Endothelial cell of umbilical vein (primary cell): Measurements from ENCODE around the gene COG2. TPM values are rescaled to one million over a fixed set of nuclear protein-coding genes. Genes with fewer than 3 reads are reported as not detected.

Experiments used
- BruUV-seq: library from RNA; stranded (reverse); fragments of 400-500 nt; replicated peaks from 2 replicates; lab custom pipeline; 2021; lab: Mats Ljungman, UMichigan
- CTCF ChIA-PET: fragments of 300-600, 350-600 bp; sonication (Branson Sonifier 250); formaldehyde crosslinking; loops from one replicate; lab custom pipeline; 2021; ENCODE audit warnings: antibody characterized with exemption, inconsistent platforms; lab: Charles Lee
- POLR2A ChIA-PET: fragments of 300-600, 350-600 bp; sonication (Branson Sonifier 250); formaldehyde crosslinking; loops from one replicate; lab custom pipeline; 2021; ENCODE audit warnings: antibody characterized with exemption, inconsistent platforms; lab: Charles Lee
- DNase-seq: peaks from one replicate; pipeline ENCODE4 v3.0.0-alpha.2; 2011; ENCODE audit warnings: low read depth, low spot score
- FAIRE-seq: peaks from 2 replicates; lab custom pipeline; 2011; peaks lifted over from hg19 to GRCh38; lab: Jason Lieb, UNC
- H2AFZ ChIP-seq: 2 replicates; pipeline ENCODE4 v1.6.0; 2012; ENCODE audit warnings: low read depth, low read length, control low read depth, inconsistent platforms
- H3K27ac ChIP-seq: 2 replicates; pipeline ENCODE4 v1.5.1; 2011; ENCODE audit warnings: low read depth, mild to moderate bottlenecking, control low read depth, low read length, moderate library complexity; ENCODE audit not compliant: insufficient read depth
- H3K27me3 ChIP-seq, 2 experiments: 2 replicates each; pipeline versions ENCODE4 v1.6.0 to v1.6.1; 2011; ENCODE audit warnings: low read length in 2 of 2, mixed read lengths in 1 of 2; ENCODE audit not compliant: control insufficient read depth in 2 of 2, insufficient read depth in 2 of 2
- H3K36me3 ChIP-seq, 2 experiments: 2 replicates in 1 of 2; 3 replicates in 1 of 2; pipeline ENCODE4 v1.5.1; 2011; ENCODE audit warnings: low read length in 2 of 2, mild to moderate bottlenecking in 1 of 2, moderate library complexity in 1 of 2; ENCODE audit not compliant: control insufficient read depth in 2 of 2, insufficient read depth in 2 of 2; ENCODE audit errors: extremely low read depth in 1 of 2
- H3K4me1 ChIP-seq: 3 replicates; pipeline ENCODE4 v1.5.1; 2011; ENCODE audit warnings: mild to moderate bottlenecking, low read length; ENCODE audit not compliant: control insufficient read depth, insufficient read depth; ENCODE audit errors: extremely low read depth
- H3K4me2 ChIP-seq: 2 replicates; pipeline ENCODE4 v1.6.1; 2011; ENCODE audit warnings: low read length, control low read depth, mixed read lengths; ENCODE audit not compliant: insufficient read depth
- H3K4me3 ChIP-seq, 3 experiments: fragments of 200-600 bp in 1 of 3; sonication (generic), shearing (Covaris generic) in 1 of 3; replicated peaks in 1 of 3; 2 replicates each; pipeline ENCODE4 v1.5.1; 2011 to 2016; ENCODE audit warnings: control low read depth in 3 of 3, low read length in 3 of 3, mild to moderate bottlenecking in 2 of 3, inconsistent platforms in 1 of 3, low read depth in 1 of 3, moderate library complexity in 1 of 3; ENCODE audit not compliant: insufficient read depth in 1 of 3
- H3K79me2 ChIP-seq: 2 replicates; pipeline ENCODE4 v1.6.0; 2012; ENCODE audit warnings: low read length, inconsistent platforms; ENCODE audit not compliant: control insufficient read depth, insufficient read depth
- H3K9ac ChIP-seq: replicated peaks from 2 replicates; pipeline ENCODE3; 2011; ENCODE audit warnings: low read length, control low read depth; ENCODE audit not compliant: insufficient read depth; ENCODE audit errors: extremely low read depth
- H3K9me1 ChIP-seq: replicated peaks from 3 replicates; pipeline ENCODE4 v1.6.0; 2011; ENCODE audit warnings: mild to moderate bottlenecking, low read length; ENCODE audit not compliant: control insufficient read depth, insufficient read depth; ENCODE audit errors: extremely low read depth
- H3K9me3 ChIP-seq: replicated peaks from 2 replicates; pipeline ENCODE4 v1.5.1; 2012; ENCODE audit warnings: low read length, inconsistent platforms; ENCODE audit not compliant: control insufficient read depth, insufficient read depth
- H4K20me1 ChIP-seq: replicated peaks from 2 replicates; pipeline ENCODE3; 2011; ENCODE audit warnings: mild to moderate bottlenecking, low read length; ENCODE audit not compliant: control insufficient read depth, insufficient read depth; ENCODE audit errors: extremely low read depth
- CTCF ChIP-seq, 2 donors: IDR thresholded peaks; 1 replicate in 1 of 2; 2 replicates in 1 of 2; pipeline ENCODE4 v1.5.1; 2011; ENCODE audit warnings: low read length in 2 of 2, mild to moderate bottlenecking in 2 of 2, moderate library complexity in 2 of 2, control low read depth in 1 of 2, inconsistent platforms in 1 of 2, low read depth in 1 of 2; ENCODE audit not compliant: insufficient read depth in 1 of 2; ENCODE audit errors: extremely low read depth in 1 of 2
- FOS ChIP-seq: IDR thresholded peaks from 2 replicates; pipeline ENCODE4 v1.6.1; 2011; ENCODE audit warnings: mild to moderate bottlenecking, low read length, moderate library complexity, borderline replicate concordance; ENCODE audit not compliant: insufficient read depth
- GATA2 ChIP-seq: IDR thresholded peaks from 2 replicates; pipeline ENCODE4 v1.7.0; 2011; ENCODE audit warnings: low read depth, mild to moderate bottlenecking, moderate library complexity, mixed read lengths, low read length; ENCODE audit not compliant: insufficient read length, insufficient read depth
- JUN ChIP-seq: IDR thresholded peaks from 2 replicates; pipeline ENCODE4 v1.6.1; 2011; ENCODE audit warnings: borderline replicate concordance, low read depth; ENCODE audit not compliant: insufficient read length, insufficient read depth
- MYC ChIP-seq: IDR thresholded peaks from one replicate; pipeline ENCODE4 v1.6.1; 2011; ENCODE audit warnings: mild to moderate bottlenecking, low read depth, low read length
- POLR2A ChIP-seq: IDR thresholded peaks from 2 replicates; pipeline ENCODE4 v1.6.1; 2012; ENCODE audit warnings: low read depth, mild to moderate bottlenecking, control low read depth, low read length
- dilution Hi-C: fragments of 300-500 bp; cut with MboI; formaldehyde crosslinking; loops from one replicate; pipeline ENCODE4 v1.15.0; 2019; ENCODE audit warnings: low sequenced_read_pairs; ENCODE audit not compliant: extremely low pct_ligation_motif_present
- intact Hi-C: fragments of 100-400 bp; cut with micrococcal nuclease; formaldehyde crosslinking; loops from one replicate; pipeline ENCODE4 v1.10.0; 2022
- polyA plus RNA-seq, 4 experiments: library from polyadenylated mRNA; depleted of rRNA in 3 of 4; stranded (reverse) in 3 of 4; unstranded in 1 of 4; fragments of >200 nt; gene quantifications; 2 replicates each; pipeline versions ENCODE4 v1.2.1 to v1.2.3, GENCODE V29; 2011 to 2012; ENCODE audit warnings: missing spikeins in 1 of 4
- total RNA-seq: library from RNA; stranded (reverse); gene quantifications from 2 replicates; pipeline ENCODE4 v1.2.3, GENCODE V29; 2021
- TF ChIP-seq, protein P1 (sequence below): IDR thresholded peaks from 2 replicates; pipeline ENCODE4 v1.6.1; 2011; ENCODE audit not compliant: insufficient read depth, insufficient read length

The COG2 gene
- total and polyA plus RNA-seq, 2 donors (not counting 3 experiments of a cell fraction or from before 2014, with no cell fraction given) = 7.6 to 24.2 TPM

- Histone ChIP-seq H3K36me3 (no peaks in the 10 kb centered on the region), H3K27ac (no peak overlapping the region), H3K4me1 (no peaks in the 10 kb centered on the region), H4K20me1 (no peaks in the 10 kb centered on the region), H3K27me3 (no peaks in the 10 kb centered on the region), H3K79me2 (no peaks in the 10 kb centered on the region), H3K9me3 (no peaks in the 10 kb centered on the region), H3K4me3 (no peak overlapping the region), H3K4me2 (no peak overlapping the region), H3K9ac (no peak overlapping the region), H2AFZ (no peak overlapping the region), H3K9me1 (no peaks in the 10 kb centered on the region)
- intact Hi-C loops = no loop called here
- ChIA-PET CTCF (no interaction called here), POLR2A (no interaction called here)
- TF ChIP-seq JUN = no peak
- no peak for TF ChIP-seq POLR2A
- TF ChIP-seq, protein P1, sequence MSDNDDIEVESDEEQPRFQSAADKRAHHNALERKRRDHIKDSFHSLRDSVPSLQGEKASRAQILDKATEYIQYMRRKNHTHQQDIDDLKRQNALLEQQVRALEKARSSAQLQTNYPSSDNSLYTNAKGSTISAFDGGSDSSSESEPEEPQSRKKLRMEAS = no peak
- no peak for TF ChIP-seq CTCF (IDR thresholded peaks at IDR 0.05; ENCODE audit: extremely low read depth in 1 of 2, insufficient read depth in 1 of 2, low read depth in 1 of 2, low read length in 2 of 2)
- TF ChIP-seq GATA2 = no peak
- BruUV-seq = no TSS peak
- no peak for DNase-seq
- dilution Hi-C loops = no loop called here
- no peak for FAIRE-seq
Observed at GRCh38 chr1:230710543-230710904, 68.2 kb downstream of the COG2 start.

DNA sequence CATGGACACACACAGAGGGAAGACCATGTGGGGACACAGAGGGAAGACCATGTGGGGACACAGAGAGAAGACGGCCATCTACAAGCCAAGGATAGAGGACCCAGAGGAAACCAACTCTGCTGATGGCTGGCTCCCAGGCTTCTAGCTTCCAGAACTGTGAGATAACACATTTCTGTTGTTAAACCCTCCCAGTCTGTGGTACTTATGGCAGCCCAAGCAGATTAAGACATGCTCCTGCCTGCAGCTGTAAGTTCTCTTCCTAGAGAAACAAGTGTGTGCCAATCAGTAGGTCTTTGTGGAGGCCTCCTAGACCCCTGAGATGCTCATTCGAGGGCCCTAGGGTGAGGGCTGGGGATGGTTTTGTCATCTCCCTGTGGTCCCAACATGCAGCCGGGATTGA lies 69.0 kb downstream of the COG2 start:
- ChIA-PET POLR2A (no interaction called here), CTCF (no interaction called here)
- intact Hi-C loops (no loop called here), dilution Hi-C loops (no loop called here)
- Histone ChIP-seq H3K4me2 (no peak overlapping the region), H3K9me3 (no peaks in the 10 kb centered on the region), H3K36me3 (no peaks in the 10 kb centered on the region), H4K20me1 (no peaks in the 10 kb centered on the region), H3K9me1 (no peaks in the 10 kb centered on the region), H3K4me3 (no peak overlapping the region), H3K27me3 (no peaks in the 10 kb centered on the region), H3K9ac (no peak overlapping the region), H3K27ac (no peak overlapping the region), H2AFZ (no peak overlapping the region), H3K4me1 (no peaks in the 10 kb centered on the region), H3K79me2 (no peaks in the 10 kb centered on the region)
- no peak for DNase-seq
- FAIRE-seq = no peak
- TF ChIP-seq FOS (no peak), CTCF (IDR thresholded peaks at IDR 0.05; ENCODE audit: extremely low read depth in 1 of 2, insufficient read depth in 1 of 2, low read depth in 1 of 2, low read length in 2 of 2) (no peak), GATA2 (no peak), MYC (no peak)
- BruUV-seq = no TSS peak
